ENCODE data around the gene SLC22A1.
"Not testable (repeated sequence)": the region's sequence is repeated elsewhere in the genome, so short reads cannot be mapped to it uniquely, and the experiment has no call there.

The SLC22A1 gene

GRCh38 chr6:160137989-160138835 lies 16.6 kb downstream of the SLC22A1 start:
- DNase-seq (ENCODE audit: low read depth in 2 of 2), result peak; percentile 4 to 25

DNA sequence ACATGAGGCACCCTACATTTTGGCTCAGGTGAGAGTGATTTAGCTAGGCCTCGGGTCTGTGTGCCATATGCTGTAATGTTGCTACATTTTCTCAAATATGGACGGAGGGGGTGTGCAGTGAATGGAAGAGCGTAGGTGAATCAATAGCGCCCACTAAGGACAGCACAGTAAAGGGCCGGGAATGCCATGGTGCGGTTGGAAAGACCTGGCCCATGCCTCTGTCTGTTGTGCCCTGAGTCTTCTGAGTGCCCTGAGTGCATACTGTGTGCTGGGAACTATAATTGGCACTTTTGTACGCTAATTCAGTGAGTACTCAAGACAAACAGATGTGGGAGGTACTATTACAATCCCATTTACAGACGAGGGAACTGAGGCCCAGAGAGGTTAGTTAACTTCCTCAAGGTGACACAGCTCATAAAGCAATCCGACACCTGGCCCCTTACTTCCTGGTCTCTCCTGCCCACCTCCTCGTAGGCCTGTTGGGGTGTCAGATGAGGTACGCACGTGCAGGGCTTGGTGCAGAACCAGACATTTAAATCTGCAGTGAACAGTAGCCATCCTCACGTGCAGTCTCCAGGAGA lies 17.3 kb downstream of the SLC22A1 start:
- no peak for DNase-seq (ENCODE audit: low read depth in 2 of 2)

- DNase-seq (ENCODE audit: low read depth in 2 of 2), result no peak
These were observed 17.8 kb downstream of the SLC22A1 start for GRCh38 chr6:160139420-160139851.

GRCh38 chr6:160140493-160140892 lies 18.9 kb downstream of the SLC22A1 start:
- DNase-seq (ENCODE audit: low read depth in 2 of 2), result not testable (repeated sequence)

GRCh38 chr6:160141001-160141726 lies 19.5 kb downstream of the SLC22A1 start:
- no peak for DNase-seq (ENCODE audit: low read depth in 2 of 2)

DNA sequence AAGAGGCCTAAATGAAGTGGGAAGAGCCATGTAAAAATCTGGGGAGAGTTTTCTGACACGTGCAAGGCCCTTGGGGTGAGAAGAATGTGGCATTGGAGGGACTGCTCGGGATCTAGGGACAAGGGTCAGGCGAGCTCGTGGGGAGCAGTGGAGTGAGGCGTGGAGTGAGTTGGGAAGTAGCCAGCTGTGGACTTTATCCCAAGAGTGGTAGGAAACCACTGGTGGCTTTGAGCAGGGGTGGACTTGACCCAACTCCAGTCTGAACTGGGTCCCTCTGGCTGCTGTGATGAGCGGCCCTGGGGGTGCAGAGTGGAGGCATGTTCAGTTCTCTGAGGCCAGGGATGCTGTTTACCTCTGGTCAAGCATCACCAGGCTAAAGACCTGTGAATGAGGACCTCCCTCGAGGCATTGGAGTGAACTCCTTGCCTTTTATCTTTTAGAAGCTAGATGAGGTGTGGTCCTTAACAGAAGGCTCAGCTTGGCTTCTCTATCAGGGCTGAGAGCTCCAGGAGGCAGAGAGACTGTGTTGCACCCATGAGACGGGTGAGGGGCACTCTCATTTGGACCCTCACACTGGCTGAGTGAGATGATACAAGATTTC lies 20.6 kb downstream of the SLC22A1 start:
- DNase-seq (ENCODE audit: low read depth in 2 of 2), result no peak

DNA sequence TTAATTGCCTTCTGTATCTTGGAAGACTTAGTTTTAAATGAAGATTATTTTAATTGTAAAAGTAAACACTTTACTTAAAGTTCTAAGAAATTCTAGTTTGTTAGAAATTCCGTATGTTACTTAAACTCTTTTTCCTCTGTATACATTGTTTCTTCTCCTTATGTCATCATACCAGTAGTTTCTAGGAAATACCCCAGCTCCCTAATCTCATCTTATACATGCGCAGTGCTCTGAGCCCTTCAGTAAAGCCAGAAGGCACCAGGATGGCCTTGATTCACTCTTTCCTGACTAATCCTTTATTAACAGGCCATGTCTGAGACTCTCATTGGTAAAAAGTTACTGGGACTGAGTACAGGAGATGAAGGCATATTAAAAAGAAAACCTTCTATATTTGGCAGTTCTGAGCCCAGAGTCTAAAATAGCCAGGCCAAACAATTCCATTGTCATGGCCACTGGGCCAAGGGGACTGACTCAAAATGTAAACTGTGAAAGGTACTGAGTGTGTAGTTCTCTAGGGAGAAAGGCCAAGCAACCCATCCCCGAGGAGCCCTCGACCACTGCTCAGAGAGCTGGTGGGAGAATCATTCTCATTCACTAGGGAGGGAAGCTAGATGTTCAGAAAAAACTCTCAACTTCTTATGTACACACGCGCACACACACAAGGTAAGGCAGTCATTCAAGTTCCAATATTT lies 25.0 kb downstream of the SLC22A1 start:
- DNase-seq (ENCODE audit: low read depth in 2 of 2), result no peak

DNA sequence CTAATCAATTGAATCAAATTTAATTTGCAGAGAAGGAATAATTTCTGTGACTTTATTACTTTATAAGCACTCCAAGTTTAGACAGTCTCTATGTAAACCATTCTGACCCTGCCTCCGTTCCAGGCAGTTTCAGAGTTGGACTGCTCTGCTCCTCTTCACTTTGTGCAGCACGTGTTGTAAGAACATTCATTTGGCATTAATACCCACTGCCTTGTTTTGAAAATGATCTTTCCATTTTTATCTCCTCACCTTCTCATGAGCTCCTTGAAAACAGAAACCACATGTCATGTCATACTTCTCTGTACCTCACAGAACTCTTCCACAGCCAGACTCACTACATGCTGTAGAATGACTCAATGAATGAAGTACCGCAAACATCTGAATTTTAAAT lies 25.5 kb downstream of the SLC22A1 start:
- no peak for DNase-seq (ENCODE audit: low read depth in 2 of 2)

DNA sequence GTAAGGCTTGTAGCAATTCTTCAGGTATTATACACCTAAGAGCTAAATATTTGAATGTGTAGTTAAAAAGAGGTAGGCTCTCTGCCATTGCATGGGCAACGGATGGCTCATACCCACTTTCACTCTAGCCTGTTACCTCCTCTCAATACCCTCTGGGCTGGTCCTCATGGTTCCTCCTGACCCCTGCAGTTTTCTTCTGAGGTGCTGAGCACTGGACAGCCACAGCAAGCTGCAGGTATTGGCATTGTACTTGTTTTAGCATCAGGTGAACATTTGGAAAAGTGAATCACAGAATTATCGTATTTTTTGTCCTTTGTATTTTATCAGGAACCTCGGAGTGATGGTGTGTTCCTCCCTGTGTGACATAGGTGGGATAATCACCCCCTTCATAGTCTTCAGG lies 32.9 kb downstream of the SLC22A1 start:
- no peak for DNase-seq (ENCODE audit: low read depth in 2 of 2)

GRCh38 chr6:160156842-160157241 lies 35.2 kb downstream of the SLC22A1 start:
- no peak for DNase-seq (ENCODE audit: low read depth in 2 of 2)

GRCh38 chr6:160160450-160160849 lies 38.8 kb downstream of the SLC22A1 start:
- DNase-seq (ENCODE audit: low read depth in 2 of 2), result no peak

DNA sequence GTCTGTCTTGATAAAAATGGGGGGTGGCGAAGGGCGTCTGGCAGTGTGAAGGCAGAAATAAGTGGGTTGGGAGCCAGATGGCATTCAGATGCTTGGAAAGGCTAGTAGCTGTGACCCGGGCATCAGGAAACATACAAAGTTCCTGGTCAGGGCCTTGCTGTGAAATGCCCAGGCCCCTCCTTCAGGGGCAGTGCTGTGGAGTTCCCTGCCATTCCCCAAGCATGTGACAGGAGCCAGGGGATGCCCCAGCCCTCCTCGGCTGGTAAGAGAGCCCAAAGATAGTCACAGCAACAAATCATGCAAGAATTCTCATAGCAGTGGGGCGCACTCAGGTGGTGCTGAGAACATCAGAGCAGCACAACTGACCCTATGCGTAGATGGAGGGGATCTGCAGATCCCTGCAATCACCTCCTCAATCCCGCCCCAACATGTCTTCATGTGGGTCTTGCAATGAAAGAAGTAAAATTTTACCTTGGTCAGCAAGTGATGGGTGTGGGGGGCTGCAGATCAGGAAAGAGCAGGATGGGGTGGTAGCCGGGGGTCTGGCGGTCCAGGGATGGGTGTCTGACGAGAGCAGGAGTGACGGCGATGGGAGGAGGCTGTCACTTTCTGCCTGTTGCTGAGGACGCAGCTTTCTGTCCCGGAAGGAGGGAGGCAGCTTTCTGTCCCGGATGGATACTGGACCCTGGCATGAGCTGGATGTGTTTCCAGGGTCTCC lies 39.5 kb downstream of the SLC22A1 start:
- DNase-seq (ENCODE audit: low read depth in 2 of 2), result no peak

- no peak for DNase-seq (ENCODE audit: low read depth in 2 of 2)
These were observed 40.0 kb downstream of the SLC22A1 start for GRCh38 chr6:160161647-160161986.

DNA sequence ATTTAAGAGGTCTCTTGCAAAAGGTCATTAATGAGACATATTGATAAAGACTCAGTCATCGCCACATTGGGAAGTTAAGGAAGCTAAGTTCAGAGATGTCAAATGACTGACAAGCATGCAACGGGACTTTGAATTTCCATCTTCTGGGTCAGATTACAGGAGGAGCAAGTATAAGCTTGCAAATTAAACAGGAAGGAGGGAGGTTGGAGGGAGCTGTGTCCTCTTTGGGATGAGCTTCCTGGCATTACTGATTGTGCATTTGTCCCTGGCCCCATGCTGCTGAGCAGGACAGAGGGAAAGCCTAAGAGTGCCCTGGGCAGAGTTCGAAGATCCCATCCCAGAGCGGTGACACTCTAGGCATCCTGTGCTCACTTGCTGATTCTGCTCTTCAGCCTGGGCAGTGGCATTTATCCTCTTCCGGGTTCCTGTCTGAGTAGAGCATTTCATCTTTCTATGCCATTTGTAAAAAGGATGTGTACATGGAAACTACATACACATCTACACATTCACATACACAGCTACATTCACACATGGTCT lies 40.5 kb downstream of the SLC22A1 start:
- DNase-seq (ENCODE audit: low read depth in 2 of 2), result no peak

- no peak for DNase-seq (ENCODE audit: low read depth in 2 of 2)
These were observed 41.8 kb downstream of the SLC22A1 start for GRCh38 chr6:160163425-160163824.

DNA sequence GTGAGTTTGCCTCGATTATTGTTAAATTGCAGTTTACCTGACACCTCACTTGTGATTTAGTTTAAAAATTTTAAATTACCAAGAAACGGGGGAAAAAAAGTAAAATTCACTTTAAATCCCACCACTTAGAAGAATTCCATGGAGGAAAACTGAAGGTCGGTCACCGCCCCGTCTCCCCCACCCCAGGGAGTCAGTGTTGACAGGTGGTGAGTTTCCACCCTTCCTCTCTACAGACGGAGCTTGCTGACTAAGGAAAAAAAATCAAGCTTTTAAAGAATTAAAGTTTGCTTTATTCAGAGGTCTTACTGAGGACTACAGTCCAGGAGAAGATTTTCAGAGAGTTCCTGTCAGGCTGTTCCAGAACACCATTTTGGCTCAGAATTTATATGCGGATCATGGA lies 42.3 kb downstream of the SLC22A1 start:
- no peak for DNase-seq (ENCODE audit: low read depth in 2 of 2)

DNA sequence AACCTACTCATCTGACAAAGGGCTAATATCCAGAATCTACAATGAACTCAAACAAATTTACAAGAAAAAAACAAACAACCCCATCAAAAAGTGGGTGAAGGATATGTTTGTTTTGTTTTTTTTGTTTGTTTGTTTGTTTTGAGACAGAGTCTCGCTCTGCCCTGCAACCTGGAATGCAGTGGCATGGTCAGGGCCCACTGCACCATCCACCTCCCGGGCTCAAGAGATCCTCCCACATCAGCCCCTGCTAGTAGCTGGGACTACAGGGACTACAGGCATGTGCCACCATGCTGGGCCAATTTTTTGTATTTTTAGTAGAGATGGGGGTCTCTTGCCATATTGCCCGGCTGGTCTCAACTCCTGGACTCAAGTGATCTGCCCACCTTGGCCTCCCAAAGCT lies 44.3 kb downstream of the SLC22A1 start:
- DNase-seq (ENCODE audit: low read depth in 2 of 2), result not testable (repeated sequence)

GRCh38 chr6:160167604-160168399 lies 46.2 kb downstream of the SLC22A1 start:
- DNase-seq (ENCODE audit: low read depth in 2 of 2), result no peak

- no peak for DNase-seq (ENCODE audit: low read depth in 2 of 2)
These were observed 48.5 kb downstream of the SLC22A1 start for GRCh38 chr6:160170018-160170680.

DNA sequence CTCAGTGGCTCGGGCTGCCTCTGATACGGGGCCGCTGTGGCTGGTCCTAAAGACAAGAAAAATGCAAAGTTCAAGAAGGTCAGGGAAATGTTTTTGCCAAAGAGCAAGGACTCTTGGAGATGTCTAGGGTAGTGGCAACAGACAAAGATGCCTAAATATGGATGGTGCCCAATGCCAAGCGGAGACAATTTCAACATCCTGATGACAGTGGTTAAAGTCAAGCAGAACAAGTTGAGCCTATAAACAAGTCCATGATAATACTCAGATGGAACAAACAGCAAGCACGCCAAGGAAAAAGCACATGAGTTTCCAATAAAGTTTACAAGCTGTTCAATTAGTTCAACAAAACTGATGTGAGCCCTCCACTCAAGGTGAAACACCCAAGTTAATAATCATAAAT lies 51.1 kb downstream of the SLC22A1 start:
- no peak for DNase-seq (ENCODE audit: low read depth in 2 of 2)
